ENCODE results near the gene ROR1.

ROR1 gene

GRCh38 chr1:63817700-63818099 is 43.9 kb downstream of the ROR1 start:
- no peak for TF ChIP-seq TAF1 (IDR thresholded peaks at IDR 0.05; ENCODE audit: borderline replicate concordance, insufficient read depth, low read length)
- TF ChIP-seq SIN3A (IDR thresholded peaks at IDR 0.05; ENCODE audit: borderline replicate concordance, insufficient read depth, low read length): no peak
- no peak for TF ChIP-seq REST (IDR thresholded peaks at IDR 0.05; ENCODE audit: insufficient read depth in 1 of 2, low read depth in 2 of 2, low read length in 2 of 2)
- no peak for TF ChIP-seq POLR2AphosphoS5 (IDR thresholded peaks at IDR 0.05; ENCODE audit: low read depth, low read length)
- TF ChIP-seq FOXP2 (optimal IDR thresholded peaks at IDR 0.05; ENCODE audit: borderline replicate concordance, extremely low read depth, extremely low read length, insufficient read depth): no peak

GRCh38 chr1:63818567-63819325 is 44.9 kb downstream of the ROR1 start:
- TF ChIP-seq POLR2AphosphoS5 (IDR thresholded peaks at IDR 0.05; ENCODE audit: low read depth, low read length) (no peak), REST (IDR thresholded peaks at IDR 0.05; ENCODE audit: insufficient read depth in 1 of 2, low read depth in 2 of 2, low read length in 2 of 2) (no peak), TAF1 (IDR thresholded peaks at IDR 0.05; ENCODE audit: borderline replicate concordance, insufficient read depth, low read length) (no peak), FOXP2 (optimal IDR thresholded peaks at IDR 0.05; ENCODE audit: borderline replicate concordance, extremely low read depth, extremely low read length, insufficient read depth) (no peak), SIN3A (IDR thresholded peaks at IDR 0.05; ENCODE audit: borderline replicate concordance, insufficient read depth, low read length) (no peak)

- TF ChIP-seq FOXP2 (optimal IDR thresholded peaks at IDR 0.05; ENCODE audit: borderline replicate concordance, extremely low read depth, extremely low read length, insufficient read depth): no peak
- TF ChIP-seq SIN3A (IDR thresholded peaks at IDR 0.05; ENCODE audit: borderline replicate concordance, insufficient read depth, low read length): no peak
- TF ChIP-seq TAF1 (IDR thresholded peaks at IDR 0.05; ENCODE audit: borderline replicate concordance, insufficient read depth, low read length): no peak
- TF ChIP-seq POLR2AphosphoS5 (IDR thresholded peaks at IDR 0.05; ENCODE audit: low read depth, low read length): no peak
- no peak for TF ChIP-seq REST (IDR thresholded peaks at IDR 0.05; ENCODE audit: insufficient read depth in 1 of 2, low read depth in 2 of 2, low read length in 2 of 2)
Observed at GRCh38 chr1:63819795-63820194, 46.0 kb downstream of the ROR1 start.

GRCh38 chr1:63821091-63822005 is 47.5 kb downstream of the ROR1 start:
- TF ChIP-seq SIN3A (IDR thresholded peaks at IDR 0.05; ENCODE audit: borderline replicate concordance, insufficient read depth, low read length): no peak

- no peak for TF ChIP-seq FOXP2 (optimal IDR thresholded peaks at IDR 0.05; ENCODE audit: borderline replicate concordance, extremely low read depth, extremely low read length, insufficient read depth)
- TF ChIP-seq TAF1 (IDR thresholded peaks at IDR 0.05; ENCODE audit: borderline replicate concordance, insufficient read depth, low read length): no peak
- no peak for TF ChIP-seq REST (IDR thresholded peaks at IDR 0.05; ENCODE audit: insufficient read depth in 1 of 2, low read depth in 2 of 2, low read length in 2 of 2)
- TF ChIP-seq POLR2AphosphoS5 (IDR thresholded peaks at IDR 0.05; ENCODE audit: low read depth, low read length): no peak
- no peak for TF ChIP-seq SIN3A (IDR thresholded peaks at IDR 0.05; ENCODE audit: borderline replicate concordance, insufficient read depth, low read length)
Observed at GRCh38 chr1:63822540-63822939, 48.7 kb downstream of the ROR1 start.
